Thoracic aorta (tissue), 2 donors: Measurements from ENCODE around the gene CDS2. TPM values are rescaled to one million over a fixed set of nuclear protein-coding genes. Genes with fewer than 3 reads are reported as not detected.

Experiments
- ATAC-seq: fragments of 150-250 bp; one replicate; pipeline ENCODE4 v1.8.0; 2017; ENCODE audit warnings: low read depth; ENCODE audit not compliant: insufficient number of reproducible peaks, low FRiP score
- DNase-seq: peaks from one replicate; pipeline ENCODE4 v3.0.0-alpha.2; 2020; ENCODE audit warnings: low spot score
- H3K27ac ChIP-seq, 2 donors: fragments of 200-600 bp; sonication (generic); 1 replicate in 1 of 2; 2 replicates in 1 of 2; pipeline ENCODE4 v1.5.1; 2016; ENCODE audit warnings: mild to moderate bottlenecking in 2 of 2, moderate library complexity in 2 of 2
- H3K27me3 ChIP-seq: fragments of 200-600 bp; sonication (generic); replicated peaks from 2 replicates; pipeline ENCODE4 v1.6.0; 2016; ENCODE audit warnings: mild to moderate bottlenecking; ENCODE audit not compliant: insufficient read depth
- H3K36me3 ChIP-seq: fragments of 200-600 bp; sonication (generic); one replicate; pipeline ENCODE4 v1.5.1; 2016
- H3K4me1 ChIP-seq, 2 donors: fragments of 200-600 bp; sonication (generic); 1 replicate in 1 of 2; 2 replicates in 1 of 2; pipeline versions ENCODE4 v1.5.1 to v1.6.0; 2016; ENCODE audit warnings: low read depth in 2 of 2, mild to moderate bottlenecking in 1 of 2; ENCODE audit not compliant: control insufficient read depth in 1 of 2
- H3K4me3 ChIP-seq: fragments of 200-600 bp; sonication (generic); 2 replicates; pipeline ENCODE4 v1.5.1; 2016; ENCODE audit warnings: mild to moderate bottlenecking
- H3K9me3 ChIP-seq: fragments of 200-600 bp; sonication (generic); 2 replicates; pipeline ENCODE4 v1.5.1; 2016
- total RNA-seq, 2 donors: library from RNA; depleted of rRNA; stranded (reverse); fragments of >200 nt; gene quantifications; one replicate each; pipeline versions ENCODE4 v1.1.0 to v1.2.3, GENCODE V29; 2016
- TF ChIP-seq, protein P1 (sequence below): fragments of 200-600 bp; sonication (generic); IDR thresholded peaks from one replicate; pipeline ENCODE4 v1.5.1; 2019; ENCODE audit warnings: antibody characterized with exemption

Gene CDS2
- total RNA-seq, 2 donors from 2014 or later, result 63.6 to 85.6 TPM

- no peaks in the 10 kb centered on the region for H3K27me3 ChIP-seq
- H3K36me3 ChIP-seq, result peaks cover 7% of the 10 kb centered on the region
- no peak overlapping the region for H3K27ac ChIP-seq
- ATAC-seq (no peak), DNase-seq (no peak)
- peaks cover 0 to 2% of the 10 kb centered on the region in 2 donors for H3K4me1 ChIP-seq
- no peak overlapping the region for H3K4me3 ChIP-seq
- H3K9me3 ChIP-seq, result no peaks in the 10 kb centered on the region
- TF ChIP-seq, protein P1, sequence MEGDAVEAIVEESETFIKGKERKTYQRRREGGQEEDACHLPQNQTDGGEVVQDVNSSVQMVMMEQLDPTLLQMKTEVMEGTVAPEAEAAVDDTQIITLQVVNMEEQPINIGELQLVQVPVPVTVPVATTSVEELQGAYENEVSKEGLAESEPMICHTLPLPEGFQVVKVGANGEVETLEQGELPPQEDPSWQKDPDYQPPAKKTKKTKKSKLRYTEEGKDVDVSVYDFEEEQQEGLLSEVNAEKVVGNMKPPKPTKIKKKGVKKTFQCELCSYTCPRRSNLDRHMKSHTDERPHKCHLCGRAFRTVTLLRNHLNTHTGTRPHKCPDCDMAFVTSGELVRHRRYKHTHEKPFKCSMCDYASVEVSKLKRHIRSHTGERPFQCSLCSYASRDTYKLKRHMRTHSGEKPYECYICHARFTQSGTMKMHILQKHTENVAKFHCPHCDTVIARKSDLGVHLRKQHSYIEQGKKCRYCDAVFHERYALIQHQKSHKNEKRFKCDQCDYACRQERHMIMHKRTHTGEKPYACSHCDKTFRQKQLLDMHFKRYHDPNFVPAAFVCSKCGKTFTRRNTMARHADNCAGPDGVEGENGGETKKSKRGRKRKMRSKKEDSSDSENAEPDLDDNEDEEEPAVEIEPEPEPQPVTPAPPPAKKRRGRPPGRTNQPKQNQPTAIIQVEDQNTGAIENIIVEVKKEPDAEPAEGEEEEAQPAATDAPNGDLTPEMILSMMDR, result no peak
Measured at GRCh38 chr20:5220321-5221060, 93.7 kb downstream of the CDS2 start.

DNA sequence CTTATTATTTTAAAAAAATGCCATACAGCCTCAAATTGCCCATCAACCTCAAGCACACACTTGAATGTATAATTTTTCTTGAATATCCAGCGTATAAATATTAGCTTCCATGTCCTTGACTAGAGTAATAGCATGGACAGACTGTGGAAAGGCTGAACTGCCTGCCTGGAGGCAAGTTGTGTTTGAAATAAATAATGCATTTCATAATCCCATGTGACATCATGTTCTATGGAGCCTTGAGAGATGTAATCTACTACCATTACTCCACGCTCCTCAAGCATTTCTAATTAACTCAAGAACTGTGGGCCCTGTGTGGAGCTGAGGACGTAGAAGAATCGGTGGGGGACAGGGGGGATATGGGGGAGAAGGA lies 94.2 kb downstream of the CDS2 start:
- no peaks in the 10 kb centered on the region for H3K27me3 ChIP-seq
- peaks cover 7% of the 10 kb centered on the region for H3K36me3 ChIP-seq
- H3K27ac ChIP-seq, result no peak overlapping the region
- DNase-seq (no peak), ATAC-seq (no peak)
- H3K4me1 ChIP-seq, result no peaks in the 10 kb centered on the region
- TF ChIP-seq, protein P1, result no peak
- H3K9me3 ChIP-seq, result no peaks in the 10 kb centered on the region
- H3K4me3 ChIP-seq, result no peak overlapping the region

GRCh38 chr20:5222919-5223634 lies 96.3 kb downstream of the CDS2 start:
- ATAC-seq (no peak), DNase-seq (no peak)
- Histone ChIP-seq H3K36me3 (peaks cover 7% of the 10 kb centered on the region), H3K9me3 (no peaks in the 10 kb centered on the region), H3K27ac (no peak overlapping the region), H3K27me3 (no peaks in the 10 kb centered on the region), H3K4me1 (no peaks in the 10 kb centered on the region), H3K4me3 (no peak overlapping the region)
- TF ChIP-seq, protein P1, result peak; percentile 75

GRCh38 chr20:5230544-5230943 lies 103.7 kb downstream of the CDS2 start:
- no peak overlapping the region for H3K4me3 ChIP-seq
- TF ChIP-seq, protein P1, result no peak
- no peaks in the 10 kb centered on the region for H3K4me1 ChIP-seq
- DNase-seq, result no peak
- H3K9me3 ChIP-seq, result no peaks in the 10 kb centered on the region
- H3K27me3 ChIP-seq, result no peaks in the 10 kb centered on the region
- ATAC-seq, result no peak
- H3K36me3 ChIP-seq, result no peaks in the 10 kb centered on the region
- no peak overlapping the region for H3K27ac ChIP-seq

DNA sequence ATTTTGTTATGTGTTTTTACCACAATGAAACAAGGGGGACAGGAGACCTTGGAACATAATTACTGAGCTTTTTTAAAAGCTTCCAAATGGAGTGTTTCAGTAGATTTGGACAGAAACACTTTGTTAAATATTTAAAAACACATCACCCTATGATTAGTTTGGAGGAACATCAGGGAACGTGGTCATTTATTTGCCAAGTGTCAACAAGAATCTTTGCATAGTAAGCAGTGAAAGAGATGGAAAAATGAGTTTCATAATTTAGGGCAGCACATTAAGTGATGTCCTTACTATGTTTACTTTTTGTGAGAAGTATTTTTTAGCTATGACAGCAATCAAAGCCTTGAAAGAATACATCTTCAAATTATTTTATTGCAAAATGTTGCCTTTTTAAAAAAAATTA lies 107.3 kb downstream of the CDS2 start:
- ATAC-seq (no peak), DNase-seq (no peak)
- no peaks in the 10 kb centered on the region for H3K4me1 ChIP-seq
- no peaks in the 10 kb centered on the region for H3K27me3 ChIP-seq
- H3K27ac ChIP-seq, result no peak overlapping the region
- TF ChIP-seq, protein P1, result no peak
- H3K4me3 ChIP-seq, result no peak overlapping the region
- peaks cover 6% of the 10 kb centered on the region for H3K9me3 ChIP-seq
- H3K36me3 ChIP-seq, result no peaks in the 10 kb centered on the region
